Spleen (tissue), 11 donors: ENCODE data around the gene DOK4. TPM values are rescaled to one million over a fixed set of nuclear protein-coding genes. Genes with fewer than 3 reads are reported as not detected.
A peak's percentile ranks its signal among the peaks of the same experiment; 100 is the strongest.

Experiments used
- DNase-seq: peaks from one replicate; pipeline ENCODE4 v3.0.0-alpha.2; 2020
- H3K27ac ChIP-seq, 8 donors: fragments of 200-600 bp; sonication (generic) in 7 of 8; 1 replicate in 4 of 8; 2 replicates in 4 of 8; pipeline versions ENCODE4 v1.5.0 to v1.8.0; 2016 to 2021; ENCODE audit warnings: inconsistent platforms in 4 of 8, mild to moderate bottlenecking in 4 of 8, moderate library complexity in 1 of 8
- H3K27me3 ChIP-seq, 7 donors: fragments of 200-600 bp; sonication (generic) in 6 of 7; replicated peaks in 1 of 7; 1 replicate in 4 of 7; 2 replicates in 3 of 7; pipeline versions ENCODE4 v1.5.0 to v1.8.0; 2016 to 2021; ENCODE audit warnings: inconsistent platforms in 3 of 7, mild to moderate bottlenecking in 1 of 7
- H3K36me3 ChIP-seq, 6 donors: fragments of 200-600 bp; sonication (generic) in 5 of 6; 1 replicate in 4 of 6; 2 replicates in 2 of 6; pipeline versions ENCODE4 v1.5.0 to v1.8.0; 2016 to 2021; ENCODE audit warnings: inconsistent platforms in 2 of 6
- H3K4me1 ChIP-seq, 6 donors: fragments of 200-600 bp; sonication (generic) in 5 of 6; 1 replicate in 3 of 6; 2 replicates in 3 of 6; pipeline versions ENCODE4 v1.5.0 to v1.8.0; 2016 to 2021; ENCODE audit warnings: inconsistent platforms in 3 of 6
- H3K4me3 ChIP-seq, 8 donors: fragments of 200-600 bp; sonication (generic) in 7 of 8; 1 replicate in 4 of 8; 2 replicates in 4 of 8; pipeline versions ENCODE4 v1.5.0 to v1.8.0; 2016 to 2021; ENCODE audit warnings: inconsistent platforms in 4 of 8, mild to moderate bottlenecking in 4 of 8, moderate library complexity in 2 of 8
- H3K9me3 ChIP-seq, 8 donors: fragments of 200-600 bp; sonication (generic) in 7 of 8; 1 replicate in 4 of 8; 2 replicates in 4 of 8; pipeline versions ENCODE4 v1.5.0 to v1.8.0; 2016 to 2021; ENCODE audit warnings: inconsistent platforms in 4 of 8
- POLR2A ChIP-seq, 3 donors: fragments of 450-650 bp; IDR thresholded peaks; one replicate each; pipeline ENCODE4 v1.5.1; 2017; ENCODE audit warnings: antibody characterized with exemption in 3 of 3, mild to moderate bottlenecking in 1 of 3
- POLR2AphosphoS5 ChIP-seq, 3 donors: sonication (generic); formaldehyde crosslinking; IDR thresholded peaks; one replicate each; pipeline ENCODE4 v1.5.1; 2017; ENCODE audit warnings: antibody characterized with exemption in 3 of 3
- WGBS, 5 donors: extraction: QIAGEN DNeasy Blood & Tissue Kit in 3 of 5; methylation state at CpG; one replicate each; pipeline versions ENCODE4 v1.1.5 to v1.1.7; 2013 to 2018; 5-methylcytosine and 5-hydroxymethylcytosine counted together
- intact Hi-C: fragments of 100-400 bp; cut with DNase I; formaldehyde crosslinking; loops from one replicate; pipeline ENCODE4 v1.15.0; 2023; ENCODE audit warnings: low total_unique reads
- polyA plus RNA-seq, 3 donors: library from polyadenylated mRNA; stranded (reverse); fragments of 200-250 nt; gene quantifications; one replicate each; pipeline ENCODE4 v1.2.1, GENCODE V29; 2013
- total RNA-seq, 7 donors: library from RNA; depleted of rRNA in 3 of 7; stranded (reverse); fragments of >200 nt in 3 of 7; fragmentation: NEBNext Ultra II Directional in 4 of 7; extraction: Animal tissue kit (Norgen Biotek cat#: 25700) in 4 of 7; gene quantifications; one replicate each; pipeline versions ENCODE4 v1.1.0 to v1.2.1, GENCODE V29; 2016 to 2021
- TF ChIP-seq, protein P1 (sequence below), 11 experiments: fragments of 200-600 bp in 7 of 11; fragments of 450-650 bp in 4 of 11; sonication (generic) in 4 of 11; IDR thresholded peaks in 8 of 11; conservative IDR thresholded peaks in 3 of 11; 1 replicate in 7 of 11; 2 replicates in 4 of 11; pipeline versions ENCODE4 v1.4.0 to v1.8.0; 2016 to 2021; ENCODE audit warnings: antibody characterized with exemption in 11 of 11, inconsistent platforms in 4 of 11, mild to moderate bottlenecking in 1 of 11
- donor health status: healthy with polysubstance abuse.
- donor health status: DM: no; HTN: no; CAD: no; lungs with moderate emphysema.
- donor health status: DM: no; HTN: no; CAD: no.
- donor health status: Bipolar disorder and iron deficiency.
- donor health status: healthy.
- donor health status: DM: no; HTN: no; CAD: no.
- donor health status: DM: yes; HTN: yes; CAD: no.

Gene DOK4
- total and polyA plus RNA-seq, 10 donors = 4.1 to 19.8 (median 14.2) TPM

DNA sequence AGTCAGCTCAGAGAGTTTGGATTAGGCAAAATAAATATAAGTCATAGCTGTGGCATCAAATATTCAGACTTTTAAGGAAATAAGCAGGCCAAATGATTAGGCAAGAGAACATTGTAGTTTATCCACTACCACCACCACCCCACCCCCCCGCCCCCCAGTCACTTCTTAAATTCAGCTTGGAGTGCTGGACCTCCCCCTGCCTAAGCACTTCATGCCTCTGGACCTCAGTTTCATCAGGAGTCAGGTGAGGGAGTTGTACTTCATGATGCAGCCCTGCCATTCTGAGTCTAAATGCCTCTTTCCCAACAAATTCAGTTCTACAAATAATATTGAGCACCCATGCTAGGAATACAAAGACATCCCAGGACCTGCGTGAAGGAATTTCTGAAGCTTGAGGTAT, 21.8 kb downstream of the DOK4 start:
- H3K9me3 ChIP-seq = no peaks in the 10 kb centered on the region
- H3K27me3 ChIP-seq = no peaks in the 10 kb centered on the region
- H3K4me1 ChIP-seq = peaks cover 12 to 51% (median 28%) of the 10 kb centered on the region in 6 donors
- H3K36me3 ChIP-seq = peaks cover 0 to 78% (median 58%) of the 10 kb centered on the region in 6 donors
- H3K27ac ChIP-seq = no peak overlapping the region
- intact Hi-C loops = loop anchor here (10.0 kb wide), 1 partner anchor 50 kb away; no protein-coding TSS in a partner anchor
- DNase-seq = no peak
- H3K4me3 ChIP-seq = no peak overlapping the region
- TF ChIP-seq, protein P1, sequence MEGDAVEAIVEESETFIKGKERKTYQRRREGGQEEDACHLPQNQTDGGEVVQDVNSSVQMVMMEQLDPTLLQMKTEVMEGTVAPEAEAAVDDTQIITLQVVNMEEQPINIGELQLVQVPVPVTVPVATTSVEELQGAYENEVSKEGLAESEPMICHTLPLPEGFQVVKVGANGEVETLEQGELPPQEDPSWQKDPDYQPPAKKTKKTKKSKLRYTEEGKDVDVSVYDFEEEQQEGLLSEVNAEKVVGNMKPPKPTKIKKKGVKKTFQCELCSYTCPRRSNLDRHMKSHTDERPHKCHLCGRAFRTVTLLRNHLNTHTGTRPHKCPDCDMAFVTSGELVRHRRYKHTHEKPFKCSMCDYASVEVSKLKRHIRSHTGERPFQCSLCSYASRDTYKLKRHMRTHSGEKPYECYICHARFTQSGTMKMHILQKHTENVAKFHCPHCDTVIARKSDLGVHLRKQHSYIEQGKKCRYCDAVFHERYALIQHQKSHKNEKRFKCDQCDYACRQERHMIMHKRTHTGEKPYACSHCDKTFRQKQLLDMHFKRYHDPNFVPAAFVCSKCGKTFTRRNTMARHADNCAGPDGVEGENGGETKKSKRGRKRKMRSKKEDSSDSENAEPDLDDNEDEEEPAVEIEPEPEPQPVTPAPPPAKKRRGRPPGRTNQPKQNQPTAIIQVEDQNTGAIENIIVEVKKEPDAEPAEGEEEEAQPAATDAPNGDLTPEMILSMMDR (IDR thresholded peaks at IDR 0.05 in 8 of 11, conservative IDR thresholded peaks at IDR 0.05 in 3 of 11) = no peak
- TF ChIP-seq POLR2A (IDR thresholded peaks at IDR 0.05) (no peak), POLR2AphosphoS5 (IDR thresholded peaks at IDR 0.05) (no peak)
- WGBS, 5 donors = 87 to 100% (median 96%) methylated on average over 2 of the region's 2 CpGs

DNA sequence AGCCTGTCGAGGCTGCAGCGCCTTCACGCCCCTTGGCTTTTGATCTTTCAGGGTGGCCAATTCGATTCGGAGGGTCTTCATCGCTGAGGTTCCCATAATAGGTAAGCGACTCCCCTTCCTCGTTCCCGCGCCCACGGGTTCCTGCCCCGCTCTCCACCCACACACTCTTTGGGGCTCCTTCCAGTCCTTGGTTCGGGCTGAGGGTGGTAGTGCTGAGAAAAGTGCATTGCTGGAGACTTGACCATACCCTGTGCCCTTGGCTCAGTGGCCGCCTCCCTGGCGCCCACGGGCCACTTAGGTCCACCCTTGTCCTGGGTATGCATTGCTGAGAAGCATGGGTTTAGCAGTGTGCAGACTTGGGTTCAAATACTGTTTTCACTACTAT, 23.3 kb downstream of the DOK4 start:
- 0 to 3% (median 2%) methylated on average over 14 to 16 of the region's 16 CpGs for WGBS, 5 donors
- H3K27ac ChIP-seq = peak overlapping the region; percentile 80 to 94 (median 90)
- H3K4me1 ChIP-seq = peaks cover 12 to 47% (median 28%) of the 10 kb centered on the region in 6 donors
- H3K36me3 ChIP-seq = peaks cover 0 to 78% (median 53%) of the 10 kb centered on the region in 6 donors
- H3K4me3 ChIP-seq = peak overlapping the region; percentile 86 to 97 (median 90)
- TF ChIP-seq, protein P1 (IDR thresholded peaks at IDR 0.05 in 8 of 11, conservative IDR thresholded peaks at IDR 0.05 in 3 of 11) = no peak
- TF ChIP-seq POLR2A (IDR thresholded peaks at IDR 0.05) = no peak
- intact Hi-C loops = loop anchor here (10.0 kb wide), 1 partner anchor 52 kb away; no protein-coding TSS in a partner anchor
- no peaks in the 10 kb centered on the region for H3K27me3 ChIP-seq
- no peak for DNase-seq
- no peaks in the 10 kb centered on the region for H3K9me3 ChIP-seq

DNA sequence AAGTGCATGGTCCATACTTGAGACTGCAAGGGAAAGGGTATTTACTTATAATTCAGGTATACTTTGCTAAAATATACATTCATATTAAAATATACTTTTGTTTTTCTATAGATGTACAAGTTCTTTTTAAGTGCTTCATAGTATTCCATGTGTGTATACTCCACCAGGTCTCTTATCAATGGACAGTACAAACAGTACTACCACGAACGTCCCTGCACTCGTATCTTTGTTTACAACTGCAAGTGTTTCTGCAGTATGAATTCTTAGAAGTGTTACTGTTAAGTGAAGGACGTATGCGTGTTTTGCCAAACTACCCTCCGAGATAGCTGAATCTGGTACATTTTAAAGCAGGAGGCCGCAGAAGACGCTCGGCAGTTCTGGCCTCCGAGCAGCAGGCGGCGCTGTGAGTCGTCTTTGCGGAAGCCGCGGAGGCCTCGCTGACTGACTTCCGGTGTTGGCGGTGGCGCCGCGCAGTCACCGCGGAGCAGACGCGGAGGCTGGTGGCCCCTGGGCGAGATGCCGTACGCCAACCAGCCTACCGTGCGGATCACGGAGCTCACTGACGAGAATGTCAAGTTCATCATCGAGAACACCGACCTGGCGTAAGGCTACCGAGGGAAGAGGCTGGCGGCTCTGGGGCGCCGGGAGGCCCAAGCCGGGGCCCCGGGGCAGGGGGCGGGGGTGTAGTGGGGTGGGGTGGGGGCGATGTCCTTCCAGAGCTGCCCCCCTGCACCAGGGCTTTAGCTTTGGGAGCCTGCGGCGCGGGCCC, 23.9 kb downstream of the DOK4 start, which contains the start of gene POLR2C:
Gene POLR2C, plus strand, starts transcription at position 471 of the 769 bp plus-strand sequence. Its CDS starts 46 bp downstream, at position 517.
- TF ChIP-seq POLR2AphosphoS5 (IDR thresholded peaks at IDR 0.05) (peak; percentile 99 to 100 (median 99)), POLR2A (IDR thresholded peaks at IDR 0.05) (peak; percentile 60 to 91 (median 85))
- TF ChIP-seq, protein P1 (IDR thresholded peaks at IDR 0.05 in 8 of 11, conservative IDR thresholded peaks at IDR 0.05 in 3 of 11) = peak; percentile 95 to 99 (median 98)
- 2 to 4% (median 3%) methylated on average over 39 to 47 of the region's 47 CpGs for WGBS, 5 donors
- no peaks in the 10 kb centered on the region for H3K27me3 ChIP-seq
- DNase-seq = peak; percentile 98
- intact Hi-C loops = loop anchor here (10.0 kb wide), 1 partner anchor 52 kb away; no protein-coding TSS in a partner anchor
- no peaks in the 10 kb centered on the region for H3K9me3 ChIP-seq
- H3K4me1 ChIP-seq = peaks cover 12 to 47% (median 28%) of the 10 kb centered on the region in 6 donors
- peak within 1 kb of the TSS; percentile 80 to 94 (median 90) for H3K27ac ChIP-seq
- peaks cover 0 to 78% (median 53%) of the 10 kb centered on the region in 6 donors for H3K36me3 ChIP-seq
- peak within 1 kb of the TSS; percentile 86 to 97 (median 90) for H3K4me3 ChIP-seq

DNA sequence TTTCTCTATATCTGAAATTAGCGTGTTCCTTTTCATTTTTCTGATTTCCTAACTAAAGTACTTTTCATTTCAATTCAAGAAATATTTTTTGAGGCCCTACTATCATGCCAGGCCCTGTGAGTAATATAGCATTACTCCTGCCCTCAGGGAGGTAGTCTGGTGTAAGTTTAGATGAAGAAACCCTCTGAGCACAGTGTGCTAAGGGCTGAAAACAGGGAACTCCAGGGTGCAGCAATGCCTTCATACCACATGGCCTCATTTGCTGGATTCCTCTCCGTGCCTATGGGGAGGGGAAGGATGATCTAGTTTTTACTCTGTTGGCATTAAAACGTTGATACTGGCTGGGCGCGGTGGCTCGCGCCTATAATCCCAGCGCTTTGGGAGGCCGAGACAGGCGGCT, 34.3 kb downstream of the DOK4 start:
- Histone ChIP-seq H3K4me3 (no peak overlapping the region), H3K36me3 (peaks cover 0 to 63% (median 49%) of the 10 kb centered on the region in 6 donors), H3K4me1 (peaks cover 7 to 25% (median 16%) of the 10 kb centered on the region in 6 donors), H3K27me3 (no peaks in the 10 kb centered on the region), H3K9me3 (no peaks in the 10 kb centered on the region), H3K27ac (no peak overlapping the region)
- 93 to 96% (median 94%) methylated on average over 10 of the region's 10 CpGs for WGBS, 5 donors
- no peak for TF ChIP-seq POLR2A (IDR thresholded peaks at IDR 0.05)
- TF ChIP-seq POLR2AphosphoS5 (IDR thresholded peaks at IDR 0.05) = no peak
- TF ChIP-seq, protein P1 (IDR thresholded peaks at IDR 0.05 in 8 of 11, conservative IDR thresholded peaks at IDR 0.05 in 3 of 11) = no peak
- no peak for DNase-seq
- intact Hi-C loops = no loop called here
